Lower lobe of right lung (tissue), 2 donors: Measurements from ENCODE around the gene KRT5. TPM values are rescaled to one million over a fixed set of nuclear protein-coding genes. Genes with fewer than 3 reads are reported as not detected.

Experiments
- ATAC-seq, 2 donors: fragments of 200-7000 bp; cut with Tn5 transposase; one replicate each; pipeline ENCODE4 v1.9.1; 2020 to 2022; ENCODE audit warnings: mild to moderate bottlenecking in 2 of 2, moderate library complexity in 2 of 2
- DNase-seq: peaks from one replicate; pipeline ENCODE4 v3.0.0-alpha.2; 2020
- H3K27ac ChIP-seq: fragments of 200-600 bp; one replicate; pipeline ENCODE4 v1.8.0; 2022
- H3K27me3 ChIP-seq: fragments of 200-600 bp; one replicate; pipeline ENCODE4 v1.8.0; 2022; ENCODE audit warnings: low read depth
- H3K36me3 ChIP-seq: fragments of 200-600 bp; one replicate; pipeline ENCODE4 v1.8.0; 2022; ENCODE audit warnings: mild to moderate bottlenecking
- H3K4me1 ChIP-seq: fragments of 200-600 bp; one replicate; pipeline ENCODE4 v1.8.0; 2022
- H3K4me3 ChIP-seq: fragments of 200-600 bp; one replicate; pipeline ENCODE4 v1.8.0; 2022; ENCODE audit warnings: mild to moderate bottlenecking
- H3K9me3 ChIP-seq: fragments of 200-600 bp; one replicate; pipeline ENCODE4 v1.8.0; 2022
- CTCF ChIP-seq: fragments of 200-600 bp; IDR thresholded peaks from one replicate; pipeline ENCODE4 v1.8.0; 2022; ENCODE audit warnings: antibody characterized with exemption, mild to moderate bottlenecking
- intact Hi-C: fragments of 100-400 bp; cut with DNase I; formaldehyde crosslinking; loops from one replicate; pipeline ENCODE4 v1.11.0; 2022
- total RNA-seq: library from RNA; stranded (reverse); fragmentation: NEBNext Ultra II Directional; extraction: Animal tissue kit (Norgen Biotek cat#: 25700); gene quantifications from one replicate; pipeline ENCODE4 v1.2.1, GENCODE V29; 2021
- donor health status: DM: no; HTN: yes; CAD: no; lungs with severe emphysema.

KRT5 gene
- total RNA-seq, 1 donor from 2014 or later, result 0.65 TPM

- TF ChIP-seq CTCF, result no peak
- H3K4me1 ChIP-seq, result no peaks in the 10 kb centered on the region
- no peaks in the 10 kb centered on the region for H3K36me3 ChIP-seq
- no peak for DNase-seq
- no peaks in the 10 kb centered on the region for H3K9me3 ChIP-seq
- intact Hi-C loops, result no loop called here
- no peak for ATAC-seq
- peaks cover 3% of the 10 kb centered on the region for H3K27me3 ChIP-seq
- H3K27ac ChIP-seq, result no peak overlapping the region
- H3K4me3 ChIP-seq, result no peak overlapping the region
These were observed 11.5 kb upstream of the KRT5 start for GRCh38 chr12:52531566-52532300.

- ATAC-seq, result no peak
- no peak for DNase-seq
- intact Hi-C loops, result no loop called here
These were observed 10.7 kb upstream of the KRT5 start for GRCh38 chr12:52530905-52531304.

GRCh38 chr12:52530366-52530765 lies 10.2 kb upstream of the KRT5 start:
- DNase-seq (no peak), ATAC-seq (no peak)
- intact Hi-C loops, result no loop called here
- no peak for TF ChIP-seq CTCF
- peaks cover 3% of the 10 kb centered on the region for H3K27me3 ChIP-seq
- no peak overlapping the region for H3K27ac ChIP-seq
- H3K4me1 ChIP-seq, result no peaks in the 10 kb centered on the region
- no peak overlapping the region for H3K4me3 ChIP-seq
- H3K36me3 ChIP-seq, result no peaks in the 10 kb centered on the region
- no peaks in the 10 kb centered on the region for H3K9me3 ChIP-seq

More at GRCh38 chr12:52530905-52531304, 10.7 kb upstream of the KRT5 start:
- Histone ChIP-seq H3K27ac (no peak overlapping the region), H3K36me3 (no peaks in the 10 kb centered on the region), H3K4me3 (no peak overlapping the region), H3K27me3 (peaks cover 3% of the 10 kb centered on the region), H3K9me3 (no peaks in the 10 kb centered on the region), H3K4me1 (no peaks in the 10 kb centered on the region)
- no peak for TF ChIP-seq CTCF

GRCh38 chr12:52529846-52530245 lies 9.7 kb upstream of the KRT5 start:
- no peaks in the 10 kb centered on the region for H3K9me3 ChIP-seq
- no peak overlapping the region for H3K4me3 ChIP-seq
- no peak for TF ChIP-seq CTCF
- ATAC-seq (no peak), DNase-seq (no peak)
- H3K36me3 ChIP-seq, result no peaks in the 10 kb centered on the region
- intact Hi-C loops, result no loop called here
- peaks cover 3% of the 10 kb centered on the region for H3K27me3 ChIP-seq
- H3K4me1 ChIP-seq, result no peaks in the 10 kb centered on the region
- no peak overlapping the region for H3K27ac ChIP-seq

GRCh38 chr12:52529417-52529816 lies 9.2 kb upstream of the KRT5 start:
- peaks cover 3% of the 10 kb centered on the region for H3K27me3 ChIP-seq
- no peak for DNase-seq
- TF ChIP-seq CTCF, result no peak
- no peaks in the 10 kb centered on the region for H3K36me3 ChIP-seq
- intact Hi-C loops, result no loop called here
- ATAC-seq, result no peak
- H3K4me3 ChIP-seq, result no peak overlapping the region
- no peak overlapping the region for H3K27ac ChIP-seq
- no peaks in the 10 kb centered on the region for H3K9me3 ChIP-seq
- H3K4me1 ChIP-seq, result no peaks in the 10 kb centered on the region
